K562 (cell line): Measurements from ENCODE around the gene CFL1. TPM values are rescaled to one million over a fixed set of nuclear protein-coding genes. Genes with fewer than 3 reads are reported as not detected.

ENCODE experiments used
- ATF1 ChIP-seq, 2 experiments: fragments of 450-650 bp in 1 of 2; IDR thresholded peaks; 2 replicates each; pipeline ENCODE4 v1.6.1; 2016; ENCODE audit warnings: missing compliant biosample characterization in 1 of 2, missing genetic modification characterization in 1 of 2
- ATF7 ChIP-seq: fragments of 450-650 bp; IDR thresholded peaks from 2 replicates; pipeline ENCODE4 v1.7.1; 2014; ENCODE audit warnings: mild to moderate bottlenecking, moderate library complexity
- CBFA2T3 ChIP-seq: fragments of 450-650 bp; IDR thresholded peaks from 2 replicates; pipeline ENCODE4 v1.6.1; 2017
- CBX1 ChIP-seq: sonication (generic); IDR thresholded peaks from 2 replicates; pipeline ENCODE4 v1.6.1; 2016; ENCODE audit warnings: antibody characterized with exemption, low read depth, mild to moderate bottlenecking
- GABPB1 ChIP-seq: sonication (generic); formaldehyde crosslinking; IDR thresholded peaks from 2 replicates; pipeline ENCODE4 v1.8.0; 2022; ENCODE audit warnings: mild to moderate bottlenecking, missing genetic modification reagents
- GTF2E2 ChIP-seq: fragments of 200-800 bp; sonication (Bioruptor generic); IDR thresholded peaks from 2 replicates; pipeline ENCODE4 v1.6.1; 2016; ENCODE audit warnings: missing genetic modification characterization, missing compliant biosample characterization
- KDM1A ChIP-seq, 2 experiments: fragments of 450-650 bp; IDR thresholded peaks; 2 replicates each; pipeline ENCODE4 v1.6.1; 2016; ENCODE audit warnings: mild to moderate bottlenecking in 2 of 2
- MED1 ChIP-seq: sonication (generic); formaldehyde crosslinking; IDR thresholded peaks from 2 replicates; pipeline ENCODE4 v1.8.1; 2023; ENCODE audit warnings: missing genetic modification reagents, borderline replicate concordance
- PHB2 ChIP-seq: fragments of 450-650 bp; IDR thresholded peaks from 2 replicates; pipeline ENCODE4 v1.6.1; 2017; ENCODE audit warnings: low read depth
- PHF8 ChIP-seq: fragments of 200-600 bp; sonication (generic); IDR thresholded peaks from 2 replicates; pipeline ENCODE4 v1.6.1; 2012; ENCODE audit warnings: mixed run types, mild to moderate bottlenecking, inconsistent platforms, low read length, moderate library complexity, borderline replicate concordance
- PTTG1 ChIP-seq: fragments of 450-650 bp; IDR thresholded peaks from 2 replicates; pipeline ENCODE4 v1.6.1; 2016; ENCODE audit warnings: low read depth, mild to moderate bottlenecking, missing genetic modification characterization, missing compliant biosample characterization
- SAP30 ChIP-seq: fragments of 200-600 bp; sonication (generic); IDR thresholded peaks from 2 replicates; pipeline ENCODE4 v1.6.1; 2012; ENCODE audit warnings: borderline replicate concordance, low read depth, mild to moderate bottlenecking, moderate library complexity, low read length, control low read depth, inconsistent platforms; ENCODE audit not compliant: insufficient read depth, poor library complexity, severe bottlenecking
- SNIP1 ChIP-seq: fragments of 450-650 bp; IDR thresholded peaks from 2 replicates; pipeline ENCODE4 v1.7.1; 2017; ENCODE audit warnings: low read depth, mild to moderate bottlenecking
- SOX6 ChIP-seq: fragments of 450-650 bp; IDR thresholded peaks from 2 replicates; pipeline ENCODE4 v1.6.1; 2014; ENCODE audit warnings: mild to moderate bottlenecking
- TEAD1 ChIP-seq, 2 experiments: fragments of 450-650 bp in 1 of 2; sonication (generic) in 1 of 2; formaldehyde crosslinking; IDR thresholded peaks; 2 replicates each; pipeline versions ENCODE4 v1.4.0 to v1.8.0; 2020 to 2022; ENCODE audit warnings: mild to moderate bottlenecking in 2 of 2, missing genetic modification reagents in 1 of 2
- ZBTB1 ChIP-seq: sonication (generic); formaldehyde crosslinking; IDR thresholded peaks from 2 replicates; pipeline ENCODE4 v1.8.1; 2023; ENCODE audit warnings: missing genetic modification reagents, low read depth, mild to moderate bottlenecking, borderline replicate concordance
- ZFP30 ChIP-seq: fragments of 250-450 bp; sonication (Bioruptor Pico); IDR thresholded peaks from 2 replicates; pipeline ENCODE4 v1.8.0; 2022; ENCODE audit warnings: moderate library complexity, mild to moderate bottlenecking, inconsistent platforms, borderline replicate concordance
- ZFPM2 ChIP-seq: fragments of 250-450 bp; sonication (Bioruptor Pico); IDR thresholded peaks from 2 replicates; pipeline ENCODE4 v1.5.1; 2022; ENCODE audit warnings: mild to moderate bottlenecking
- ZNF121 ChIP-seq: sonication (generic); formaldehyde crosslinking; conservative IDR thresholded peaks from 2 replicates; pipeline ENCODE4 v1.8.0; 2022; ENCODE audit warnings: missing genetic modification reagents
- ZNF282 ChIP-seq: sonication (generic); formaldehyde crosslinking; IDR thresholded peaks from 2 replicates; pipeline ENCODE4 v1.8.1; 2023; ENCODE audit warnings: missing genetic modification reagents
- polyA plus RNA-seq, 8 experiments: library from polyadenylated mRNA; depleted of rRNA in 4 of 8; stranded (reverse) in 5 of 8; unstranded in 3 of 8; fragments of >200 nt; fragmentation: Nextera tagmentation in 2 of 8; fragmentation: Illumina TruSeq in 1 of 8; extraction: Ambion mirVana in 2 of 8; extraction: Trizol in 1 of 8; gene quantifications; 2 replicates each; pipeline versions ENCODE4 v1.2.1 to v1.2.3, GENCODE V29; 2011 to 2014; ENCODE audit warnings: inconsistent platforms in 1 of 8, missing spikeins in 1 of 8
- total RNA-seq, 7 experiments: library from RNA; depleted of rRNA in 6 of 7; stranded (reverse); fragments of >200 nt in 6 of 7; fragmentation: Illumina TruSeq in 2 of 7; extraction: Trizol in 2 of 7; gene quantifications; 2 replicates each; pipeline versions ENCODE4 v1.2.1 to v1.2.3, GENCODE V29; 2011 to 2021; ENCODE audit warnings: low replicate concordance in 1 of 7
- TF ChIP-seq, protein P1 (sequence below): fragments of 250-450 bp; sonication (Bioruptor Pico); IDR thresholded peaks from 2 replicates; pipeline ENCODE4 v1.6.1; 2021; ENCODE audit warnings: mild to moderate bottlenecking
- TF ChIP-seq, protein P2 (sequence below): IDR thresholded peaks from 2 replicates; pipeline ENCODE4 v1.6.1; 2016; ENCODE audit warnings: missing genetic modification characterization, missing compliant biosample characterization
- TF ChIP-seq, protein P3 (sequence below): fragments of 450-650 bp; IDR thresholded peaks from 2 replicates; pipeline ENCODE4 v1.6.1; 2017; ENCODE audit warnings: antibody characterized with exemption
- TF ChIP-seq, protein P4 (sequence below): IDR thresholded peaks from 2 replicates; pipeline ENCODE4 v1.6.1; 2011; ENCODE audit warnings: borderline replicate concordance, low read depth, mild to moderate bottlenecking, moderate library complexity, low read length; ENCODE audit not compliant: insufficient read depth, poor library complexity, severe bottlenecking

Gene CFL1
- total and polyA plus RNA-seq, 9 of the 15 experiments (the other 6 are each of a cell fraction or from before 2014, with no cell fraction given) = 105 to 1,101 (median 859) TPM

DNA sequence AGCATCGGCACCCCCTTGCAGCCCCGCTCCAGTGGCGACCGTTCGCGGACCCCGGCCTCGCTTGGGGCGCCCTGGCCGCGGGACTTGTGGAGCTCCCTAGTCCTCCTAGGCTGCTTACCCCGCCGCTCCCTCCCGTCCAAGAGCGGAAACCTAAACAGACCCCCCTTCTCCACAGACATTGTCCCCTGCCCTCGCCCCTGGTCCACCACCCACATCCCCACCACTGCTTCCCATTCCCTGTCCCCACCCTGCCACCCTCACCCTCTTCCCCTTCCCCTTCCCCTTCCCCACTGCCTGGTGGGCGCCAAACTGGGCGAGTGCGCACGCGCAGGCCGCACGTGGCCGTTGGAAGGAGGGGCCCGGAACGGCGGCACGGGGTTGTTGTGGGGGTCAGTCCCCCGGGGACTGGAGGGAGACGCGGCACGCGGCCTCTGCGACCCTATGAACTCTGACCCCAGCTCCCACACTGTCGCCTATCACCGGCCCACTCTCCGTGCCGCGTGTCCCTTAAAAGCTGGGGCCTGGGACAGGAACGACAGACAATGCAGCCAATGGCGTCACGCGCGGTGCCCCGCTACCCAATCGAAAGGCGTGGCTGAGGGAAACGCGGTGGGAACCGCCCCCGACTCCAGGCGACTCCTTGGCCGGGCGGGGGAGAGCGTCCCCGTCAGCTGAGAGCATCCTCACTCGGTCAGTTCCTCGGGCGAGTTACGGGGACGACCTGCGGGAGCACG is 24.5 kb downstream of the CFL1 start, which contains the start of gene SNX32 (continued):
- TF ChIP-seq, protein P1, sequence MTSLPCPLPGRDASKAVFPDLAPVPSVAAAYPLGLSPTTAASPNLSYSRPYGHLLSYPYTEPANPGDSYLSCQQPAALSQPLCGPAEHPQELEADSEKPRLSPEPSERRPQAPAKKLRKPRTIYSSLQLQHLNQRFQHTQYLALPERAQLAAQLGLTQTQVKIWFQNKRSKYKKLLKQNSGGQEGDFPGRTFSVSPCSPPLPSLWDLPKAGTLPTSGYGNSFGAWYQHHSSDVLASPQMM (CRISPR knock-in tag) = no peak
- TF ChIP-seq PTTG1 (tag) = no peak
- TF ChIP-seq ZBTB1 = no peak
- TF ChIP-seq SNIP1 = no peak
- TF ChIP-seq CBX1 = no peak
- no peak for TF ChIP-seq GTF2E2
- no peak for TF ChIP-seq TEAD1 (CRISPR knock-in tag; IDR thresholded peaks at IDR 0.05)
- no peak for TF ChIP-seq ZNF121 (CRISPR knock-in tag)
- no peak for TF ChIP-seq PHB2
- TF ChIP-seq MED1 (CRISPR knock-in tag) = no peak
- TF ChIP-seq, protein P2, sequence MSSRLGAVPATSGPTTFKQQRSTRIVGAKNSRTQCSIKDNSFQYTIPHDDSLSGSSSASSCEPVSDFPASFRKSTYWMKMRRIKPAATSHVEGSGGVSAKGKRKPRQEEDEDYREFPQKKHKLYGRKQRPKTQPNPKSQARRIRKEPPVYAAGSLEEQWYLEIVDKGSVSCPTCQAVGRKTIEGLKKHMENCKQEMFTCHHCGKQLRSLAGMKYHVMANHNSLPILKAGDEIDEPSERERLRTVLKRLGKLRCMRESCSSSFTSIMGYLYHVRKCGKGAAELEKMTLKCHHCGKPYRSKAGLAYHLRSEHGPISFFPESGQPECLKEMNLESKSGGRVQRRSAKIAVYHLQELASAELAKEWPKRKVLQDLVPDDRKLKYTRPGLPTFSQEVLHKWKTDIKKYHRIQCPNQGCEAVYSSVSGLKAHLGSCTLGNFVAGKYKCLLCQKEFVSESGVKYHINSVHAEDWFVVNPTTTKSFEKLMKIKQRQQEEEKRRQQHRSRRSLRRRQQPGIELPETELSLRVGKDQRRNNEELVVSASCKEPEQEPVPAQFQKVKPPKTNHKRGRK (tag) = no peak
- no peak for TF ChIP-seq SAP30
- TF ChIP-seq ATF1 (CRISPR knock-in tag; IDR thresholded peaks at IDR 0.05) = no peak
- TF ChIP-seq ATF1 (tag; IDR thresholded peaks at IDR 0.05) = peak; percentile 64
- no peak for TF ChIP-seq SOX6
- no peak for TF ChIP-seq ZFPM2
- TF ChIP-seq KDM1A (IDR thresholded peaks at IDR 0.05) = no peak
- TF ChIP-seq ATF7 = no peak
- TF ChIP-seq CBFA2T3 = no peak
- TF ChIP-seq, protein P3, sequence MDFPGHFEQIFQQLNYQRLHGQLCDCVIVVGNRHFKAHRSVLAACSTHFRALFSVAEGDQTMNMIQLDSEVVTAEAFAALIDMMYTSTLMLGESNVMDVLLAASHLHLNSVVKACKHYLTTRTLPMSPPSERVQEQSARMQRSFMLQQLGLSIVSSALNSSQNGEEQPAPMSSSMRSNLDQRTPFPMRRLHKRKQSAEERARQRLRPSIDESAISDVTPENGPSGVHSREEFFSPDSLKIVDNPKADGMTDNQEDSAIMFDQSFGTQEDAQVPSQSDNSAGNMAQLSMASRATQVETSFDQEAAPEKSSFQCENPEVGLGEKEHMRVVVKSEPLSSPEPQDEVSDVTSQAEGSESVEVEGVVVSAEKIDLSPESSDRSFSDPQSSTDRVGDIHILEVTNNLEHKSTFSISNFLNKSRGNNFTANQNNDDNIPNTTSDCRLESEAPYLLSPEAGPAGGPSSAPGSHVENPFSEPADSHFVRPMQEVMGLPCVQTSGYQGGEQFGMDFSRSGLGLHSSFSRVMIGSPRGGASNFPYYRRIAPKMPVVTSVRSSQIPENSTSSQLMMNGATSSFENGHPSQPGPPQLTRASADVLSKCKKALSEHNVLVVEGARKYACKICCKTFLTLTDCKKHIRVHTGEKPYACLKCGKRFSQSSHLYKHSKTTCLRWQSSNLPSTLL = no peak
- TF ChIP-seq GABPB1 (CRISPR knock-in tag) = no peak
- TF ChIP-seq ZFP30 (CRISPR knock-in tag) = no peak
- TF ChIP-seq PHF8 = no peak
- no peak for TF ChIP-seq ZNF282 (CRISPR knock-in tag)
- TF ChIP-seq, protein P4, sequence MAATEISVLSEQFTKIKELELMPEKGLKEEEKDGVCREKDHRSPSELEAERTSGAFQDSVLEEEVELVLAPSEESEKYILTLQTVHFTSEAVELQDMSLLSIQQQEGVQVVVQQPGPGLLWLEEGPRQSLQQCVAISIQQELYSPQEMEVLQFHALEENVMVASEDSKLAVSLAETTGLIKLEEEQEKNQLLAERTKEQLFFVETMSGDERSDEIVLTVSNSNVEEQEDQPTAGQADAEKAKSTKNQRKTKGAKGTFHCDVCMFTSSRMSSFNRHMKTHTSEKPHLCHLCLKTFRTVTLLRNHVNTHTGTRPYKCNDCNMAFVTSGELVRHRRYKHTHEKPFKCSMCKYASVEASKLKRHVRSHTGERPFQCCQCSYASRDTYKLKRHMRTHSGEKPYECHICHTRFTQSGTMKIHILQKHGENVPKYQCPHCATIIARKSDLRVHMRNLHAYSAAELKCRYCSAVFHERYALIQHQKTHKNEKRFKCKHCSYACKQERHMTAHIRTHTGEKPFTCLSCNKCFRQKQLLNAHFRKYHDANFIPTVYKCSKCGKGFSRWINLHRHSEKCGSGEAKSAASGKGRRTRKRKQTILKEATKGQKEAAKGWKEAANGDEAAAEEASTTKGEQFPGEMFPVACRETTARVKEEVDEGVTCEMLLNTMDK = no peak
